OCI-LY3 (cell line): ENCODE measurements around the gene OPCML.

Experiments
- H2AFZ ChIP-seq: fragments of 200-600, 300-600 bp; shearing (Covaris generic); 2 replicates; pipeline ENCODE4 v1.6.0; 2014; ENCODE audit warnings: antibody characterized with exemption, low read depth, low read length
- H3K27ac ChIP-seq: fragments of 200-600, 300-600 bp; sonication (generic); 2 replicates; pipeline ENCODE4 v1.5.1; 2014; ENCODE audit warnings: mild to moderate bottlenecking, low read length, moderate library complexity, mixed read lengths
- H3K27me3 ChIP-seq: fragments of 200-600, 300-600 bp; sonication (generic); 2 replicates; pipeline ENCODE4 v1.6.1; 2014; ENCODE audit warnings: low read depth, low read length, mixed read lengths
- H3K36me3 ChIP-seq: fragments of 200-600, 300-600 bp; sonication (generic); replicated peaks from 2 replicates; pipeline ENCODE3; 2014; ENCODE audit warnings: low read depth, low read length, mixed read lengths
- H3K4me1 ChIP-seq: fragments of 300-600, 200-600 bp; sonication (generic); 2 replicates; pipeline ENCODE4 v1.6.1; 2014; ENCODE audit warnings: low read length, mixed read lengths
- H3K4me2 ChIP-seq: fragments of 200-600, 300-600 bp; sonication (generic); 2 replicates; pipeline ENCODE4 v1.6.1; 2014; ENCODE audit warnings: low read length, mixed read lengths
- H3K4me3 ChIP-seq: fragments of 300-600, 200-600 bp; sonication (generic); 2 replicates; pipeline ENCODE4 v1.5.1; 2014; ENCODE audit warnings: antibody characterized with exemption, mild to moderate bottlenecking, low read length, moderate library complexity
- H3K79me2 ChIP-seq: fragments of 300-600, 200-600 bp; shearing (Covaris generic); 2 replicates; pipeline ENCODE4 v1.6.1; 2014; ENCODE audit warnings: mild to moderate bottlenecking, low read length, mixed read lengths
- H3K9ac ChIP-seq: fragments of 300-600, 200-600 bp; shearing (Covaris generic); 2 replicates; pipeline ENCODE4 v1.6.0; 2014; ENCODE audit warnings: mild to moderate bottlenecking, low read length, moderate library complexity
- H3K9me3 ChIP-seq: fragments of 200-600, 300-600 bp; shearing (Covaris generic); 2 replicates; pipeline ENCODE4 v1.6.1; 2014; ENCODE audit warnings: low read length, mixed read lengths; ENCODE audit not compliant: insufficient read depth
- H4K20me1 ChIP-seq: fragments of 200-600, 300-600 bp; sonication (generic); 2 replicates; pipeline ENCODE4 v1.6.1; 2016; ENCODE audit warnings: low read length, mixed read lengths; ENCODE audit not compliant: insufficient read depth
- CTCF ChIP-seq: fragments of 200-600, 300-600 bp; sonication (generic); IDR thresholded peaks from 2 replicates; pipeline ENCODE4 v1.5.1; 2014; ENCODE audit warnings: antibody characterized with exemption, low read length, low read depth
- EZH2phosphoT487 ChIP-seq: fragments of 200-600 bp; shearing (Covaris generic); IDR thresholded peaks from 2 replicates; pipeline ENCODE4 v1.6.1; 2018; ENCODE audit warnings: antibody characterized with exemption, mixed run types, low read depth

The OPCML gene

GRCh38 chr11:132610216-132610615, 922.1 kb downstream of the OPCML start:
- no peaks in the 10 kb centered on the region for H3K27me3 ChIP-seq
- H3K9ac ChIP-seq, result no peak overlapping the region
- no peaks in the 10 kb centered on the region for H4K20me1 ChIP-seq
- H3K9me3 ChIP-seq, result no peaks in the 10 kb centered on the region
- no peaks in the 10 kb centered on the region for H3K36me3 ChIP-seq
- no peak overlapping the region for H3K4me3 ChIP-seq
- H3K27ac ChIP-seq, result no peak overlapping the region
- TF ChIP-seq EZH2phosphoT487 (no peak), CTCF (no peak)
- no peak overlapping the region for H2AFZ ChIP-seq
- no peaks in the 10 kb centered on the region for H3K79me2 ChIP-seq
- no peaks in the 10 kb centered on the region for H3K4me1 ChIP-seq
- no peak overlapping the region for H3K4me2 ChIP-seq

GRCh38 chr11:132607575-132607974, 924.7 kb downstream of the OPCML start:
- Histone ChIP-seq H3K79me2 (no peaks in the 10 kb centered on the region), H2AFZ (no peak overlapping the region), H3K4me2 (no peak overlapping the region), H4K20me1 (no peaks in the 10 kb centered on the region), H3K36me3 (no peaks in the 10 kb centered on the region), H3K4me1 (no peaks in the 10 kb centered on the region), H3K9me3 (no peaks in the 10 kb centered on the region), H3K27ac (no peak overlapping the region), H3K4me3 (no peak overlapping the region), H3K9ac (no peak overlapping the region), H3K27me3 (no peaks in the 10 kb centered on the region)
- no peak for TF ChIP-seq CTCF
- no peak for TF ChIP-seq EZH2phosphoT487

- H3K27ac ChIP-seq, result no peak overlapping the region
- H3K4me2 ChIP-seq, result no peak overlapping the region
- TF ChIP-seq CTCF (no peak), EZH2phosphoT487 (no peak)
- no peaks in the 10 kb centered on the region for H3K4me1 ChIP-seq
- no peaks in the 10 kb centered on the region for H4K20me1 ChIP-seq
- H3K9me3 ChIP-seq, result no peaks in the 10 kb centered on the region
- H3K36me3 ChIP-seq, result no peaks in the 10 kb centered on the region
- no peak overlapping the region for H2AFZ ChIP-seq
- no peak overlapping the region for H3K4me3 ChIP-seq
- H3K27me3 ChIP-seq, result no peaks in the 10 kb centered on the region
- no peaks in the 10 kb centered on the region for H3K79me2 ChIP-seq
- no peak overlapping the region for H3K9ac ChIP-seq
Observed at GRCh38 chr11:132605825-132606570, 926.3 kb downstream of the OPCML start.

- Histone ChIP-seq H3K9ac (no peak overlapping the region), H3K4me1 (no peaks in the 10 kb centered on the region), H3K4me3 (no peak overlapping the region), H3K27me3 (no peaks in the 10 kb centered on the region), H3K4me2 (no peak overlapping the region), H3K27ac (no peak overlapping the region), H3K79me2 (no peaks in the 10 kb centered on the region), H3K9me3 (no peaks in the 10 kb centered on the region), H4K20me1 (no peaks in the 10 kb centered on the region), H2AFZ (no peak overlapping the region), H3K36me3 (no peaks in the 10 kb centered on the region)
- TF ChIP-seq CTCF (no peak), EZH2phosphoT487 (no peak)
Observed at GRCh38 chr11:132604431-132604830, 927.9 kb downstream of the OPCML start.
